ENCODE measurements around the gene SKAP2. TPM values are rescaled to one million over a fixed set of nuclear protein-coding genes. Genes with fewer than 3 reads are reported as not detected.

The SKAP2 gene
- total and polyA plus RNA-seq, 10 of the 15 experiments (the other 5 are each of a cell fraction or from before 2014, with no cell fraction given) = 10.9 to 40.6 (median 23.5) TPM

GRCh38 chr7:26648554-26648953 is 215.8 kb downstream of the SKAP2 start:
- DNase-seq (ENCODE audit: low read depth, low spot score) (no peak), ATAC-seq (no peak), FAIRE-seq (no peak)
- H3K4me1 ChIP-seq (ENCODE audit: control insufficient read depth, insufficient read depth, low read length) = no peaks in the 10 kb centered on the region
- TF ChIP-seq ZNF207 (IDR thresholded peaks at IDR 0.05; ENCODE audit: borderline replicate concordance) (no peak), FOXM1 (IDR thresholded peaks at IDR 0.05; ENCODE audit: low read depth, low read length) (no peak), BHLHE40 (IDR thresholded peaks at IDR 0.05; ENCODE audit: borderline replicate concordance in 1 of 2, low read depth in 2 of 2, low read length in 1 of 2) (no peak), TAF1 (IDR thresholded peaks at IDR 0.05; ENCODE audit: borderline replicate concordance, low read depth, low read length) (no peak), CEBPB (IDR thresholded peaks at IDR 0.05; ENCODE audit: borderline replicate concordance in 1 of 2, low read depth in 2 of 2, low read length in 2 of 2) (no peak), RUNX3 (IDR thresholded peaks at IDR 0.05; ENCODE audit: low read length) (no peak), POLR2AphosphoS2 (IDR thresholded peaks at IDR 0.05; ENCODE audit: low read depth, low read length) (no peak), BCL3 (IDR thresholded peaks at IDR 0.05; ENCODE audit: borderline replicate concordance, insufficient read depth, low read depth, low read length, poor library complexity, severe bottlenecking) (no peak), POU2F2 (IDR thresholded peaks at IDR 0.05; ENCODE audit: borderline replicate concordance, low read depth, low read length) (no peak), ETV6 (conservative IDR thresholded peaks at IDR 0.05 in 1 of 2, IDR thresholded peaks at IDR 0.05 in 1 of 2; ENCODE audit: borderline replicate concordance in 1 of 2, low read depth in 1 of 2) (no peak), IRF4 (IDR thresholded peaks at IDR 0.05; ENCODE audit: low read depth, low read length) (no peak)
- POLR2A ChIA-PET = no interaction called here
- no peak overlapping the region for H2AFZ ChIP-seq (ENCODE audit: control insufficient read depth, low read depth, low read length)
- BruUV-seq (replicated peaks) = no TSS peak
- CTCF ChIA-PET = no interaction called here
- H3K4me2 ChIP-seq (ENCODE audit: control insufficient read depth, insufficient read depth) = no peak overlapping the region
- whole genome bisulfite sequencing (ENCODE audit: insufficient coverage, insufficient replicate concordance, low lambda C conversion rate, missing lambda C conversion rate) = 27% methylated on average over 2 of the region's 2 CpGs
- H3K9me3 ChIP-seq (replicated peaks; ENCODE audit: control insufficient read depth, insufficient read depth, low read length) = no peaks in the 10 kb centered on the region
- H3K9ac ChIP-seq (ENCODE audit: control insufficient read depth, insufficient read depth, low read length) = no peak overlapping the region
- RAD21 ChIA-PET (ENCODE audit: unreplicated experiment) = no interaction called here
- no peaks in the 10 kb centered on the region for H3K79me2 ChIP-seq (ENCODE audit: control insufficient read depth, insufficient read depth, low read length)
- in situ Hi-C loops (cut with MboI) (no loop called here), intact Hi-C loops (cut with micrococcal nuclease; ENCODE audit: unreplicated experiment) (no loop called here)
- SMC1A ChIA-PET (ENCODE audit: uncharacterized antibody, unreplicated experiment) = no interaction called here
- no peaks in the 10 kb centered on the region for H3K36me3 ChIP-seq (ENCODE audit: control insufficient read depth in 2 of 2, insufficient read depth in 2 of 2, low read length in 1 of 2)
- H3K27ac ChIP-seq (ENCODE audit: control insufficient read depth, insufficient read depth) = no peak overlapping the region
- no peaks in the 10 kb centered on the region for H3K27me3 ChIP-seq (replicated peaks in 1 of 2; ENCODE audit: control insufficient read depth in 2 of 2, insufficient read depth in 2 of 2, low read length in 1 of 2)
- no peaks in the 10 kb centered on the region for H4K20me1 ChIP-seq (ENCODE audit: control insufficient read depth, insufficient read depth)
- H3K4me3 ChIP-seq = no peak overlapping the region

Data from GM12878 (cell line).